BLaER1 treated with 17β-estradiol and CSF1 and Interleukin-3, amounts not matched to agents 10 nM and 100 nM (cell line): Measurements from ENCODE around the gene TMEM38A.
"Not testable (repeated sequence)": the region's sequence is repeated elsewhere in the genome, so short reads cannot be mapped to it uniquely, and the experiment has no call there.

Experiments
- H3K27ac ChIP-seq, 11 experiments: shearing (Covaris generic); formaldehyde crosslinking; 2 replicates each; pipeline ENCODE4 v1.8.1; 2022
- H3K27me3 ChIP-seq, 11 experiments: shearing (Covaris generic); formaldehyde crosslinking; 2 replicates each; pipeline ENCODE4 v1.8.1; 2022
- H3K36me3 ChIP-seq, 11 experiments: shearing (Covaris generic); formaldehyde crosslinking; 2 replicates each; pipeline ENCODE4 v1.8.1; 2022
- H3K4me1 ChIP-seq, 10 experiments: shearing (Covaris generic); formaldehyde crosslinking; 2 replicates each; pipeline ENCODE4 v1.8.1; 2022
- H3K4me2 ChIP-seq, 11 experiments: shearing (Covaris generic); formaldehyde crosslinking; 2 replicates each; pipeline ENCODE4 v1.8.1; 2022
- H3K4me3 ChIP-seq, 10 experiments: shearing (Covaris generic); formaldehyde crosslinking; 2 replicates each; pipeline ENCODE4 v1.8.1; 2022
- H3K9ac ChIP-seq, 11 experiments: shearing (Covaris generic); formaldehyde crosslinking; 2 replicates each; pipeline ENCODE4 v1.8.1; 2022
- H3K9me3 ChIP-seq, 11 experiments: shearing (Covaris generic); formaldehyde crosslinking; replicated peaks in 1 of 11; 2 replicates each; pipeline ENCODE4 v1.8.1; 2022
- H4K20me1 ChIP-seq, 11 experiments: shearing (Covaris generic); formaldehyde crosslinking; 2 replicates each; pipeline ENCODE4 v1.8.1; 2022
- Cebpa-rat ChIP-seq, 11 experiments: shearing (Covaris generic); IDR thresholded peaks; 2 replicates each; pipeline ENCODE4 v1.8.1; 2022

Gene TMEM38A

GRCh38 chr19:16645140-16645539 is 15.8 kb upstream of the TMEM38A start:
- no peak for TF ChIP-seq Cebpa-rat (IDR thresholded peaks at IDR 0.05)
- Histone ChIP-seq H3K9ac (no peak overlapping the region), H3K4me1 (peaks cover 5 to 12% (median 10%) of the 10 kb centered on the region in 10 experiments), H3K27me3 (no peaks in the 10 kb centered on the region), H3K9me3 (no peaks in the 10 kb centered on the region), H3K4me3 (no peak overlapping the region), H3K27ac (no peak overlapping the region), H4K20me1 (peaks cover 43 to 97% (median 89%) of the 10 kb centered on the region in 11 experiments; a peak in 21 of 22 replicates), H3K36me3 (peaks cover 90 to 100% (median 93%) of the 10 kb centered on the region in 11 experiments), H3K4me2 (no peak overlapping the region)

GRCh38 chr19:16649734-16650133 is 11.2 kb upstream of the TMEM38A start:
- Histone ChIP-seq H3K27me3 (no peaks in the 10 kb centered on the region), H3K4me2 (peak overlapping the region in 10 of 11 experiments; percentile 32 to 63 (median 56); a peak in 19 of 22 replicates), H3K9ac (peak overlapping the region in 3 of 11 experiments; percentile 0 to 46 (median 11); a peak in 2 of 22 replicates), H3K36me3 (peaks cover 88 to 100% (median 92%) of the 10 kb centered on the region in 11 experiments), H3K4me1 (peaks cover 21 to 30% (median 26%) of the 10 kb centered on the region in 10 experiments), H3K27ac (peak overlapping the region in 6 of 11 experiments; percentile 30 to 58 (median 42); a peak in 10 of 22 replicates), H3K9me3 (no peaks in the 10 kb centered on the region), H3K4me3 (no peak overlapping the region), H4K20me1 (peaks cover 50 to 98% (median 87%) of the 10 kb centered on the region in 11 experiments; a peak in 21 of 22 replicates)
- no peak for TF ChIP-seq Cebpa-rat (IDR thresholded peaks at IDR 0.05)

- Histone ChIP-seq H4K20me1 (peaks cover 52 to 98% (median 89%) of the 10 kb centered on the region in 11 experiments; a peak in 21 of 22 replicates), H3K36me3 (peaks cover 88 to 100% (median 92%) of the 10 kb centered on the region in 11 experiments)
Measured at GRCh38 chr19:16650821-16651220, 10.1 kb upstream of the TMEM38A start.

GRCh38 chr19:16651421-16652188 is 9.3 kb upstream of the TMEM38A start:
- peaks cover 21 to 43% (median 28%) of the 10 kb centered on the region in 10 experiments for H3K4me1 ChIP-seq
- not testable (repeated sequence) for H3K9ac ChIP-seq, H3K27ac ChIP-seq, H3K9me3 ChIP-seq, H3K27me3 ChIP-seq, H3K4me3 ChIP-seq
- peaks cover 60 to 99% (median 89%) of the 10 kb centered on the region in 11 experiments; a peak in 21 of 22 replicates for H4K20me1 ChIP-seq
- peaks cover 88 to 100% (median 92%) of the 10 kb centered on the region in 11 experiments for H3K36me3 ChIP-seq
- H3K4me2 ChIP-seq, result peak overlapping the region in 9 of 11 experiments; percentile 28 to 63 (median 56); a peak in 12 of 22 replicates

More at GRCh38 chr19:16650821-16651220, 10.1 kb upstream of the TMEM38A start:
- Histone ChIP-seq H3K9ac (0 out of 22 replicates have a peak overlapping the region, but pooled peaks of 1 of the 11 experiments have one; percentile 11), H3K4me2 (peak overlapping the region in 9 of 11 experiments; percentile 32 to 63 (median 57); a peak in 17 of 22 replicates), H3K4me1 (peaks cover 21 to 35% (median 27%) of the 10 kb centered on the region in 10 experiments), H3K4me3 (no peak overlapping the region), H3K27ac (peak overlapping the region in 2 of 11 experiments; percentile 6 to 58; a peak in 1 of 22 replicates), H3K9me3 (no peaks in the 10 kb centered on the region), H3K27me3 (no peaks in the 10 kb centered on the region)
- TF ChIP-seq Cebpa-rat (IDR thresholded peaks at IDR 0.05), result no peak

- H3K4me2 ChIP-seq, result no peak overlapping the region
- H3K4me3 ChIP-seq, result no peak overlapping the region
- peaks cover 72 to 100% (median 96%) of the 10 kb centered on the region in 11 experiments for H4K20me1 ChIP-seq
- no peak overlapping the region for H3K9ac ChIP-seq
- TF ChIP-seq Cebpa-rat (IDR thresholded peaks at IDR 0.05), result no peak
- no peak overlapping the region for H3K27ac ChIP-seq
- peaks cover 88 to 100% (median 93%) of the 10 kb centered on the region in 11 experiments for H3K36me3 ChIP-seq
- H3K4me1 ChIP-seq, result peaks cover 31 to 53% (median 38%) of the 10 kb centered on the region in 10 experiments
- no peaks in the 10 kb centered on the region for H3K9me3 ChIP-seq
- H3K27me3 ChIP-seq, result no peaks in the 10 kb centered on the region
Measured at GRCh38 chr19:16652854-16653253, 8.1 kb upstream of the TMEM38A start.

GRCh38 chr19:16654140-16654539 is 6.8 kb upstream of the TMEM38A start:
- H3K4me3 ChIP-seq, result no peak overlapping the region
- H3K36me3 ChIP-seq, result peaks cover 88 to 100% (median 94%) of the 10 kb centered on the region in 11 experiments
- no peaks in the 10 kb centered on the region for H3K9me3 ChIP-seq
- no peak overlapping the region for H3K9ac ChIP-seq
- no peak overlapping the region for H3K4me2 ChIP-seq
- H3K27me3 ChIP-seq, result no peaks in the 10 kb centered on the region
- peaks cover 85 to 100% (median 98%) of the 10 kb centered on the region in 11 experiments for H4K20me1 ChIP-seq
- H3K4me1 ChIP-seq, result peaks cover 44 to 63% (median 51%) of the 10 kb centered on the region in 10 experiments
- no peak for TF ChIP-seq Cebpa-rat (IDR thresholded peaks at IDR 0.05)
- no peak overlapping the region for H3K27ac ChIP-seq

- H3K4me3 ChIP-seq, result no peak overlapping the region
- H3K9ac ChIP-seq, result no peak overlapping the region
- H3K4me2 ChIP-seq, result no peak overlapping the region
- peaks cover 85 to 100% (median 99%) of the 10 kb centered on the region in 11 experiments for H4K20me1 ChIP-seq
- H3K9me3 ChIP-seq, result no peaks in the 10 kb centered on the region
- H3K36me3 ChIP-seq, result peaks cover 85 to 96% (median 91%) of the 10 kb centered on the region in 11 experiments
- H3K4me1 ChIP-seq, result peaks cover 44 to 61% (median 50%) of the 10 kb centered on the region in 10 experiments
- no peak overlapping the region for H3K27ac ChIP-seq
- no peak for TF ChIP-seq Cebpa-rat (IDR thresholded peaks at IDR 0.05)
- no peaks in the 10 kb centered on the region for H3K27me3 ChIP-seq
Measured at GRCh38 chr19:16654627-16655026, 6.3 kb upstream of the TMEM38A start.

- Histone ChIP-seq H3K9ac (0 out of 22 replicates have a peak overlapping the region, but pooled peaks of 1 of the 11 experiments have one; percentile 9), H3K27ac (no peak overlapping the region), H3K9me3 (no peaks in the 10 kb centered on the region), H3K4me2 (no peak overlapping the region; a peak in 1 of 22 replicates), H3K4me1 (peaks cover 33 to 50% (median 40%) of the 10 kb centered on the region in 10 experiments), H3K36me3 (peaks cover 83 to 87% (median 85%) of the 10 kb centered on the region in 11 experiments), H4K20me1 (peaks cover 74 to 90% (median 89%) of the 10 kb centered on the region in 11 experiments), H3K27me3 (no peaks in the 10 kb centered on the region), H3K4me3 (no peak overlapping the region)
- no peak for TF ChIP-seq Cebpa-rat (IDR thresholded peaks at IDR 0.05)
Measured at GRCh38 chr19:16655727-16656126, 5.2 kb upstream of the TMEM38A start.

GRCh38 chr19:16657384-16657783 is 3.6 kb upstream of the TMEM38A start:
- H3K4me1 ChIP-seq, result peaks cover 36 to 52% (median 40%) of the 10 kb centered on the region in 10 experiments
- no peak for TF ChIP-seq Cebpa-rat (IDR thresholded peaks at IDR 0.05)
- H3K4me3 ChIP-seq, result no peak overlapping the region
- peak overlapping the region in 3 of 11 experiments; percentile 22 to 85 (median 27); a peak in 2 of 22 replicates for H3K9ac ChIP-seq
- peaks cover 66 to 70% (median 69%) of the 10 kb centered on the region in 11 experiments for H3K36me3 ChIP-seq
- H4K20me1 ChIP-seq, result peaks cover 62 to 77% (median 73%) of the 10 kb centered on the region in 11 experiments
- peak overlapping the region in 6 of 11 experiments; percentile 94 to 100 (median 99); a peak in 6 of 22 replicates for H3K4me2 ChIP-seq
- H3K27ac ChIP-seq, result no peak overlapping the region
- H3K9me3 ChIP-seq, result no peaks in the 10 kb centered on the region
- no peaks in the 10 kb centered on the region for H3K27me3 ChIP-seq
